Thoracic aorta (tissue), 2 donors: Measurements from ENCODE around the gene BCL7C. TPM values are rescaled to one million over a fixed set of nuclear protein-coding genes. Genes with fewer than 3 reads are reported as not detected.
"Not testable (repeated sequence)": the region's sequence is repeated elsewhere in the genome, so short reads cannot be mapped to it uniquely, and the experiment has no call there.

Experiments used
- ATAC-seq: fragments of 150-250 bp; one replicate; pipeline ENCODE4 v1.8.0; 2017; ENCODE audit warnings: low read depth; ENCODE audit not compliant: insufficient number of reproducible peaks, low FRiP score
- DNase-seq: peaks from one replicate; pipeline ENCODE4 v3.0.0-alpha.2; 2020; ENCODE audit warnings: low spot score
- H3K27ac ChIP-seq, 2 donors: fragments of 200-600 bp; sonication (generic); 1 replicate in 1 of 2; 2 replicates in 1 of 2; pipeline ENCODE4 v1.5.1; 2016; ENCODE audit warnings: mild to moderate bottlenecking in 2 of 2, moderate library complexity in 2 of 2
- H3K27me3 ChIP-seq: fragments of 200-600 bp; sonication (generic); replicated peaks from 2 replicates; pipeline ENCODE4 v1.6.0; 2016; ENCODE audit warnings: mild to moderate bottlenecking; ENCODE audit not compliant: insufficient read depth
- H3K36me3 ChIP-seq: fragments of 200-600 bp; sonication (generic); one replicate; pipeline ENCODE4 v1.5.1; 2016
- H3K4me1 ChIP-seq, 2 donors: fragments of 200-600 bp; sonication (generic); 1 replicate in 1 of 2; 2 replicates in 1 of 2; pipeline versions ENCODE4 v1.5.1 to v1.6.0; 2016; ENCODE audit warnings: low read depth in 2 of 2, mild to moderate bottlenecking in 1 of 2; ENCODE audit not compliant: control insufficient read depth in 1 of 2
- H3K4me3 ChIP-seq: fragments of 200-600 bp; sonication (generic); 2 replicates; pipeline ENCODE4 v1.5.1; 2016; ENCODE audit warnings: mild to moderate bottlenecking
- H3K9me3 ChIP-seq: fragments of 200-600 bp; sonication (generic); 2 replicates; pipeline ENCODE4 v1.5.1; 2016
- CTCF ChIP-seq: fragments of 200-600 bp; sonication (generic); IDR thresholded peaks from one replicate; pipeline ENCODE4 v1.5.1; 2019; ENCODE audit warnings: antibody characterized with exemption
- total RNA-seq, 2 donors: library from RNA; depleted of rRNA; stranded (reverse); fragments of >200 nt; gene quantifications; one replicate each; pipeline versions ENCODE4 v1.1.0 to v1.2.3, GENCODE V29; 2016

Gene BCL7C
- total RNA-seq, 2 donors from 2014 or later, result 35.6 to 55.2 TPM

- ATAC-seq (no peak), DNase-seq (no peak)
Measured at GRCh38 chr16:30874244-30874820, 19.5 kb downstream of the BCL7C start.

GRCh38 chr16:30870904-30871303 is 23.0 kb downstream of the BCL7C start:
- no peak for DNase-seq
- TF ChIP-seq CTCF, result no peak
- Histone ChIP-seq H3K4me1 (peaks cover 5 to 8% of the 10 kb centered on the region in 2 donors), H3K27ac (no peak overlapping the region), H3K36me3 (no peaks in the 10 kb centered on the region), H3K27me3 (no peaks in the 10 kb centered on the region), H3K4me3 (no peak overlapping the region), H3K9me3 (no peaks in the 10 kb centered on the region)
- ATAC-seq, result no peak

More at GRCh38 chr16:30874244-30874820, 19.5 kb downstream of the BCL7C start:
- H3K27me3 ChIP-seq, result no peaks in the 10 kb centered on the region
- H3K27ac ChIP-seq, result peak overlapping the region; percentile 84 to 93
- peak overlapping the region; percentile 98 for H3K4me3 ChIP-seq
- peaks cover 17 to 22% of the 10 kb centered on the region in 2 donors for H3K4me1 ChIP-seq
- no peaks in the 10 kb centered on the region for H3K9me3 ChIP-seq
- no peaks in the 10 kb centered on the region for H3K36me3 ChIP-seq
- no peak for TF ChIP-seq CTCF

- ATAC-seq, result no peak
Measured at GRCh38 chr16:30867747-30868146, 26.1 kb downstream of the BCL7C start.

DNA sequence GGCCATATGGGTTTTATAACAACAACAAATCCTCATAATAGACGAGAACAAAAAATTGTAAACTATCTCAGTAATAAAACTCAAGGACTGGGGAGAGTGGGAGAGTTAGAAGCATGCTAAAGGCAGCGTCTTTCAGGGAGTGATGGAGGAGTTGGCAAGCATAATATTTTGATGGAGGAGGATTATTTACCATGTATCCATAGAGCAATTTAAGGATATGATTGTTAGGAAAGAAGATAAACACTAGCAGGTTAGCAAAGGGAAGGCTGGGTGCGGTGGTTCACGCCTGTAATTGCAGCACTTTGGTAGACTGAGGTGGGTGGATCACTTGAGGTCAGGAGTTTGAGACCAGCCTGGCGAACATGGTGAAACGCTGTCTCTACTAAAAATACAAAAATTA is 27.8 kb downstream of the BCL7C start:
- Histone ChIP-seq H3K4me3 (no peak overlapping the region), H3K4me1 (no peaks in the 10 kb centered on the region), H3K9me3 (no peaks in the 10 kb centered on the region), H3K27ac (no peak overlapping the region), H3K27me3 (no peaks in the 10 kb centered on the region), H3K36me3 (no peaks in the 10 kb centered on the region)
- DNase-seq, result no peak
- TF ChIP-seq CTCF, result no peak
- no peak for ATAC-seq

More at GRCh38 chr16:30867747-30868146, 26.1 kb downstream of the BCL7C start:
- no peak overlapping the region for H3K27ac ChIP-seq
- H3K27me3 ChIP-seq, result no peaks in the 10 kb centered on the region
- TF ChIP-seq CTCF, result no peak
- H3K36me3 ChIP-seq, result no peaks in the 10 kb centered on the region
- no peaks in the 10 kb centered on the region for H3K9me3 ChIP-seq
- no peak for DNase-seq
- H3K4me3 ChIP-seq, result no peak overlapping the region
- no peaks in the 10 kb centered on the region for H3K4me1 ChIP-seq

GRCh38 chr16:30863178-30863577 is 30.7 kb downstream of the BCL7C start:
- not testable (repeated sequence) for H3K27me3 ChIP-seq, H3K9me3 ChIP-seq, ATAC-seq, H3K36me3 ChIP-seq, DNase-seq, H3K4me1 ChIP-seq, H3K27ac ChIP-seq, H3K4me3 ChIP-seq

DNA sequence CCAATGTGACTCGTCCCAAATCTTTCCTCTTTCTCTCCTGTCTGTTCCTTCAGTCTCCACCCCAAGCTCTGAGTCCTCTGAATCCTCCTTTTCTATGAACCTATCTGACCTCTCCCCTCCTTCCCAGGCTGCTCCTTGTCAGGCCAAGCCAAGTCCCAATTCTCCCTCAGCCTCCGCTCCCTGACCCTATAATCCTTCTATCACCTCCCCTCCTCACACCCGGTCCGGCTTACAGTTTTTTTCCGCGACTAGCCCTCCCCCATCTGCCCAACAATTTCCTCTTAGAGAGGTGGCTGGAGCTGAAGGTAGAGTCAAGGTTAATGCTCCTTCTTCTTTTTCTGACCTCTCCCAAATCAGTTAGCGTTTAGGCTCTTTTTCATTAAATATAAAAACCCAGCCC is 33.1 kb downstream of the BCL7C start:
- not testable (repeated sequence) for H3K4me3 ChIP-seq, H3K27me3 ChIP-seq, H3K36me3 ChIP-seq, H3K27ac ChIP-seq, DNase-seq, H3K9me3 ChIP-seq, H3K4me1 ChIP-seq, ATAC-seq
